Muscle of back (tissue), 11 donors: ENCODE measurements around the gene TBX10. TPM values are rescaled to one million over a fixed set of nuclear protein-coding genes. Genes with fewer than 3 reads are reported as not detected.
"Not testable (repeated sequence)": the region's sequence is repeated elsewhere in the genome, so short reads cannot be mapped to it uniquely, and the experiment has no call there.

Experiments used
- DNase-seq, 3 donors: peaks; one replicate each; pipeline versions ENCODE4 v3.0.0 to v3.0.0-alpha.2; 2013
- polyA plus RNA-seq, 10 donors: library from polyadenylated mRNA; unstranded; fragments of 120-200 nt; gene quantifications; one replicate each; pipeline ENCODE4 v1.2.1, GENCODE V29; 2013; ENCODE audit not compliant: insufficient read length in 10 of 10

The TBX10 gene
- polyA plus RNA-seq, 10 donors, result not detected

- DNase-seq, result no peak
These were observed 7.2 kb downstream of the TBX10 start for GRCh38 chr11:67632175-67632981.

- DNase-seq, result no peak
These were observed 7.7 kb downstream of the TBX10 start for GRCh38 chr11:67631853-67632174.

- DNase-seq, result no peak
These were observed 8.2 kb downstream of the TBX10 start for GRCh38 chr11:67631411-67631810.

GRCh38 chr11:67630943-67631331, 8.6 kb downstream of the TBX10 start:
- DNase-seq, result no peak

- peak; percentile 96 to 98 (median 97) for DNase-seq
These were observed 9.2 kb downstream of the TBX10 start for GRCh38 chr11:67630228-67630942.

GRCh38 chr11:67629386-67630227, 10.0 kb downstream of the TBX10 start, which contains the start of gene NUDT8:
Gene NUDT8 (minus strand): TSS chr11:67629937. CDS start chr11:67629911, 26 bp downstream.
- peak; percentile 71 to 93 (median 85) for DNase-seq

GRCh38 chr11:67628710-67629385, 10.7 kb downstream of the TBX10 start:
- DNase-seq, result no peak

- no peak for DNase-seq
These were observed 11.5 kb downstream of the TBX10 start for GRCh38 chr11:67627812-67628624.

- no peak for DNase-seq
These were observed 12.1 kb downstream of the TBX10 start for GRCh38 chr11:67627441-67627811.

- DNase-seq, result no peak
These were observed 12.6 kb downstream of the TBX10 start for GRCh38 chr11:67626970-67627369.

GRCh38 chr11:67626131-67626833, 13.3 kb downstream of the TBX10 start:
- DNase-seq, result not testable (repeated sequence)

GRCh38 chr11:67623795-67624194, 15.8 kb downstream of the TBX10 start:
- DNase-seq, result not testable (repeated sequence)

- not testable (repeated sequence) for DNase-seq
These were observed 16.7 kb downstream of the TBX10 start for GRCh38 chr11:67622905-67623304.

GRCh38 chr11:67621928-67622327, 17.6 kb downstream of the TBX10 start:
- not testable (repeated sequence) for DNase-seq

- not testable (repeated sequence) for DNase-seq
These were observed 18.9 kb downstream of the TBX10 start for GRCh38 chr11:67620621-67621020.

- DNase-seq, result not testable (repeated sequence)
These were observed 19.6 kb downstream of the TBX10 start for GRCh38 chr11:67619683-67620618.

- not testable (repeated sequence) for DNase-seq
These were observed 20.5 kb downstream of the TBX10 start for GRCh38 chr11:67618901-67619659.
